Activated T-cell treated with anti-CD3 and anti-CD28 coated beads, Interleukin-2, amount 50 U/mL, for 24 hours (primary cell): Measurements from ENCODE around the gene SRSF3.

ENCODE experiments used
- DNase-seq: peaks from one replicate; pipeline ENCODE4 v3.0.0-alpha.2; 2020
- H3K27ac Mint-ChIP-seq: 2 replicates; pipeline ENCODE4 v1.8.0; 2020; ENCODE audit warnings: mild to moderate bottlenecking, mixed read lengths
- H3K27me3 Mint-ChIP-seq: 2 replicates; pipeline ENCODE4 v1.8.0; 2020; ENCODE audit warnings: mixed read lengths
- H3K36me3 Mint-ChIP-seq: 2 replicates; pipeline ENCODE4 v1.8.0; 2020; ENCODE audit warnings: low read depth, mixed read lengths
- H3K4me1 Mint-ChIP-seq: 2 replicates; pipeline ENCODE4 v1.8.0; 2020; ENCODE audit warnings: low read depth, mixed read lengths
- H3K4me3 Mint-ChIP-seq: 2 replicates; pipeline ENCODE4 v1.8.0; 2020; ENCODE audit warnings: mild to moderate bottlenecking, moderate library complexity, mixed read lengths
- H3K9me3 Mint-ChIP-seq: 2 replicates; pipeline ENCODE4 v1.8.0; 2020; ENCODE audit warnings: mixed read lengths

Gene SRSF3

DNA sequence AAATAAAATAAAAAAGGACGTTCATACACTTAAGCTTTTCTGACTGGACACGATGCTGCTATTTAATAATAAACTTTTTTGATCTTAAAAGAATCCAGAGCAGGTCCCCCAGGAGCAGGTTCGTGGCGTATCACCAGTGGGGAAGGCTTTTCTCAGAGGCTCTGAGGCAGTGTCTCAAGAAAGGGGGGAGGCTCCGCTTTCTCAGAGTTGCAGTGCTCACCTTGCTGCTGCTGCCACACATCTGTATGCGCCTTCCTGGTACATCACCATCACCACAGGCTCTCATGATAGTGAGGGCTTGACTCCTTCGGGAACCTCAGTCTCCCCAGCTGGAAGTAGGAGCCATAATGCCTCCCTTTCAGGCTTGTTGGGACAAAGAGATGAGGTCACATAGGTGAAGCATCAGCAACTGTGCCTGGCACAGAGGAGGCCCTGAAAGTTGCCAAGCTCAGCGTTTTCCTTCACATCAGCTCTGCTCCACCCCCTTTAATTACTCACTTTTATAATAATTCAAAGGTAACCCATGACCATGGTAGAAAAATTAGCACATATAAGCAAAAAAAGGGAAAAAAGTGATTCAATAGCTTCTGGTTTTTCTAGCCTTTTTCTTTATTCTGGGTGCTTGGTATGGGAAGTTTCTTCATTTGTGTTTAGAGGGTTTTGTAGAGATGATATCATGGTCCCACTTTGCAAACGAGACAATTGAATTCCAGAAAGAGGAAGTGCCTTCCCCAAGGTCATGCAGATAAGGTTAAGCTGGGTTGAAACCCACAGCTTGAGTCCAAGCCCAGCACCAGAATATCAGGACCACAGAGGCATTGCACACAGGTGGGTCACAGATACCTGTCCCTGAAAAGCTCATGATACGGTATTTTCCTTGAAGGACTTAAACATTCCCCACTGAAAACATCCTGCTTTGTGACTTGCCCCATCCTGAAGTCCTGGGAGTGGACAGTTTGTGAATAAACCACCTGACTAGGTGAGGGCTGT lies 24.5 kb downstream of the SRSF3 start:
- no peaks in the 10 kb centered on the region for H3K27me3 Mint-ChIP-seq
- H3K9me3 Mint-ChIP-seq = no peaks in the 10 kb centered on the region
- peaks cover 44% of the 10 kb centered on the region for H3K36me3 Mint-ChIP-seq
- no peak overlapping the region for H3K4me3 Mint-ChIP-seq
- DNase-seq = peak; percentile 25
- H3K4me1 Mint-ChIP-seq = peaks cover 25% of the 10 kb centered on the region
- peak overlapping the region; percentile 37 for H3K27ac Mint-ChIP-seq

DNA sequence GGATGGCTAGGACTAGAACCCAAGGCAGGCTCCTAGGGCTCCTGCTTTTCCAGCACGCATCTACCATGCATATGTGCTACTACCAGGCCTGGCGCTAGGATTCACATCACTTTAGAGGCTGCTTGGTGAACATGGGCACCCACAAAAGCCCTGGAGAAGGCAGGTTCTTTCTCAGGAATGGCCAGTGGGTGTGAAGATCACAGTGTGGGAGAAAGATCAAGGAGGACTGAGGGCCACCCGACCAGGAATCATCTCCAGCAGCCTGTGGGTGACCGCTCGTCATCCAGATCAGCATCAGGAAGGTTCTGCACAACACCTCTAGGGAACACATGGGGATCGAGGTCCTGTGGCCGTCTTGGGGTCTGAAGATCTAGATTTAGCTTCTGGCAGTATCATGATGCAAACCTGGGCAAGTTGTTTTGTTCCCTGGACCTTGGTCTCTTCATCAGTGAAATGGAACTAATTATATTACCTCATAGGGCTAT lies 27.3 kb downstream of the SRSF3 start:
- Mint-ChIP-seq H3K36me3 (peaks cover 22% of the 10 kb centered on the region), H3K27ac (no peak overlapping the region), H3K27me3 (no peaks in the 10 kb centered on the region), H3K4me1 (peaks cover 17% of the 10 kb centered on the region), H3K9me3 (no peaks in the 10 kb centered on the region), H3K4me3 (no peak overlapping the region)
- DNase-seq = peak; percentile 20

- Mint-ChIP-seq H3K36me3 (peaks cover 13% of the 10 kb centered on the region), H3K9me3 (no peaks in the 10 kb centered on the region), H3K4me1 (peaks cover 18% of the 10 kb centered on the region), H3K27ac (peak overlapping the region; percentile 32), H3K27me3 (no peaks in the 10 kb centered on the region), H3K4me3 (no peak overlapping the region)
- DNase-seq = peak; percentile 28
Observed at GRCh38 chr6:36622901-36623546, 28.9 kb downstream of the SRSF3 start.

DNA sequence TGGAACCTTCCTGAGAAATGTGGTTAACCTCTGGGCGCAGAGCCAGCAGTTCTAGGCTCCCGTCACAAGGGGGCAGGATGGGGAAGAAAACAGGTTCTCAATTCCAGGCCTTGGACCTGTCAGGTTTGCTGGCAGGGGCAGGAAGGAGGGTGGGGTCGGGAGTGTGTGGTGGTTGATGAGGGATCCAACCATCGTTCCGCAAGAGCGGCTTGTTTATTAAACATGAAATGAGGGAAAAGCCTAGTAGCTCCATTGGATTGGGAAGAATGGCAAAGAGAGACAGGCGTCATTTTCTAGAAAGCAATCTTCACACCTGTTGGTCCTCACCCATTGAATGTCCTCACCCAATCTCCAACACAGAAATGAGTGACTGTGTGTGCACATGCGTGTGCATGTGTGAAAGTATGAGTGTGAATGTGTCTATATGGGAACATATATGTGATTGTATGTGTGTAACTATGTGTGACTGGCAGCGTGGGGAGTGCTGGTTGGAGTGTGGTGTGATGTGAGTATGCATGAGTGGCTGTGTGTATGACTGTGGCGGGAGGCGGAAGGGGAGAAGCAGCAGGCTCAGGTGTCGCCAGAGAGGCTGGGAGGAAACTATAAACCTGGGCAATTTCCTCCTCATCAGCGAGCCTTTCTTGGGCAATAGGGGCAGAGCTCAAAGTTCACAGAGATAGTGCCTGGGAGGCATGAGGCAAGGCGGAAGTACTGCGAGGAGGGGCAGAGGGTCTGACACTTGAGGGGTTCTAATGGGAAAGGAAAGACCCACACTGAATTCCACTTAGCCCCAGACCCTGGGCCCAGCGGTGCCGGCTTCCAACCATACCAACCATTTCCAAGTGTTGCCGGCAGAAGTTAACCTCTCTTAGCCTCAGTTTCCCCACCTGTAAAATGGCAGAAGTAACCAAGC lies 29.6 kb downstream of the SRSF3 start:
- peaks cover 18% of the 10 kb centered on the region for H3K4me1 Mint-ChIP-seq
- no peak overlapping the region for H3K4me3 Mint-ChIP-seq
- peaks cover 7% of the 10 kb centered on the region for H3K36me3 Mint-ChIP-seq
- H3K27me3 Mint-ChIP-seq = no peaks in the 10 kb centered on the region
- H3K9me3 Mint-ChIP-seq = no peaks in the 10 kb centered on the region
- DNase-seq = peak; percentile 86
- no peak overlapping the region for H3K27ac Mint-ChIP-seq

GRCh38 chr6:36624461-36625157 lies 30.4 kb downstream of the SRSF3 start:
- Mint-ChIP-seq H3K4me1 (peaks cover 18% of the 10 kb centered on the region), H3K9me3 (no peaks in the 10 kb centered on the region), H3K36me3 (peaks cover under 1% of the 10 kb centered on the region), H3K27ac (no peak overlapping the region), H3K27me3 (no peaks in the 10 kb centered on the region), H3K4me3 (no peak overlapping the region)
- DNase-seq = no peak

- Mint-ChIP-seq H3K4me3 (no peak overlapping the region), H3K9me3 (no peaks in the 10 kb centered on the region), H3K27me3 (no peaks in the 10 kb centered on the region), H3K36me3 (no peaks in the 10 kb centered on the region), H3K4me1 (peaks cover 18% of the 10 kb centered on the region), H3K27ac (no peak overlapping the region)
- DNase-seq = peak; percentile 0
Observed at GRCh38 chr6:36625158-36625919, 31.2 kb downstream of the SRSF3 start.

- no peak for DNase-seq
- Mint-ChIP-seq H3K36me3 (no peaks in the 10 kb centered on the region), H3K27me3 (no peaks in the 10 kb centered on the region), H3K4me1 (peaks cover 18% of the 10 kb centered on the region), H3K27ac (no peak overlapping the region), H3K4me3 (no peak overlapping the region), H3K9me3 (no peaks in the 10 kb centered on the region)
Observed at GRCh38 chr6:36626636-36627035, 32.5 kb downstream of the SRSF3 start.

DNA sequence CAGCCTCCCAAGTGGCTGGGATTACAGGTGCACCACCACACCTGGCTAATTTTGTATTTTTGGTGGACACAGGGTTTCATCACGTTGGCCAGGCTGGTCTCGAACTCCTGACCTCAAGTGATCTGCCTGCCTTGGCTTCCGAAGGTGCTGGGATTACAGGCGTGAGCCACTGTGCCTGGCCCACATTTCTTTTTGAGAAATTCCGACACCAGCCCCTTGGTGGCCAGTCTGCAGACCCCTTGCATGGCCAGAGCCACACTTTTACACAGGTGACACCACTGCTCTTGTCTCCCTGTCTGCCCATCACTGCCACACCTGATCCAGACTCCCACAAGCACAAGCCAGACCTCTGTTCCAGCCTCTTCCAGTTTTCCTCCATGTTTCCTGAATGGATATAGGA lies 33.0 kb downstream of the SRSF3 start:
- Mint-ChIP-seq H3K27ac (no peak overlapping the region), H3K4me3 (no peak overlapping the region), H3K27me3 (no peaks in the 10 kb centered on the region), H3K9me3 (no peaks in the 10 kb centered on the region), H3K4me1 (peaks cover 18% of the 10 kb centered on the region), H3K36me3 (no peaks in the 10 kb centered on the region)
- no peak for DNase-seq

DNA sequence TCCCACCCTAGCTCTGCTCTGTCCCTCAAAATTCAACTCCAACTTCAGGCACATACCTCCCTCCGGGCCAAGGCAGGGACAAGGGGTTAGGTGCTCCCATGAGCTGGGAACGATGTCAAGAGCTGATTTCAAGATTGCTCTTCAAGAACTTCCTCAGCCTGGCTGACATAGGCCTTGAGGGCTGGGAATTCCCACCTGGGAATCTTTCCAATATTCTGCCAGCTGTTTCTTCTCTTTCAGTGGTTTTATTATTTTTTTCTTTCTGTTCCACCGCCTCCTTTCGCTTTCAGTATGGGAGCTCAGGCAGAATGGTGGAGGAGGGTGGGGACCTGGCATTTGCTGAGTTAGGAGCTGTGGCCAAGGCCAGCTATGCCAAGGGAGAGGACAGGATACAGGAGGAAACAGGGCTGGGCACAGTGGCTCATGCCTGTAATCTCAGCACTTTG lies 33.7 kb downstream of the SRSF3 start:
- Mint-ChIP-seq H3K36me3 (no peaks in the 10 kb centered on the region), H3K27me3 (no peaks in the 10 kb centered on the region), H3K4me3 (no peak overlapping the region), H3K9me3 (no peaks in the 10 kb centered on the region), H3K27ac (no peak overlapping the region), H3K4me1 (peaks cover 15% of the 10 kb centered on the region)
- DNase-seq = no peak

GRCh38 chr6:36629784-36630183 lies 35.6 kb downstream of the SRSF3 start:
- H3K27ac Mint-ChIP-seq = no peak overlapping the region
- H3K9me3 Mint-ChIP-seq = no peaks in the 10 kb centered on the region
- H3K36me3 Mint-ChIP-seq = no peaks in the 10 kb centered on the region
- peaks cover 5% of the 10 kb centered on the region for H3K4me1 Mint-ChIP-seq
- no peak for DNase-seq
- no peaks in the 10 kb centered on the region for H3K27me3 Mint-ChIP-seq
- H3K4me3 Mint-ChIP-seq = no peak overlapping the region

- Mint-ChIP-seq H3K27ac (no peak overlapping the region), H3K9me3 (no peaks in the 10 kb centered on the region), H3K27me3 (no peaks in the 10 kb centered on the region), H3K4me3 (no peak overlapping the region), H3K36me3 (no peaks in the 10 kb centered on the region), H3K4me1 (peaks cover 5% of the 10 kb centered on the region)
- no peak for DNase-seq
Observed at GRCh38 chr6:36631326-36632011, 37.3 kb downstream of the SRSF3 start.

DNA sequence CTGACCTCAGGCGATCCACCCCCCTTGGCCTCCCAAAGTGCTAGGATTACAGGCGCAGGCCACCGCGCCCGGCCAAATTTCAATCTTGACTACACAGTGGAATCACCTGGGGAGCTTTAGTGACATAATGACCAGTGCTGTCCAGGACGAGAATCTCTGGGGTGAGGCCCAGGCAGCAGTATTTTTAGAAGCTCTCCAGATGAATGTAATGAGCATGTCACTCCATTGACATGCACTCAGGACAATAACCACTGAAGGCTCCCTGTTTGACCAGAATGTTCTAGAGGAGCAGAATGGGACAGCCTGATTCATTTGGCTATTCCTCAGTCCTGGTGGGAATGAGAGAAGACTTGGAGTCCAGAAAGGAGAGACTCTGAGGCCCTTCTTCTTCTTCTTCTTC lies 39.2 kb downstream of the SRSF3 start:
- Mint-ChIP-seq H3K4me3 (no peak overlapping the region), H3K27me3 (no peaks in the 10 kb centered on the region), H3K4me1 (no peaks in the 10 kb centered on the region), H3K36me3 (no peaks in the 10 kb centered on the region), H3K27ac (no peak overlapping the region), H3K9me3 (no peaks in the 10 kb centered on the region)
- no peak for DNase-seq

DNA sequence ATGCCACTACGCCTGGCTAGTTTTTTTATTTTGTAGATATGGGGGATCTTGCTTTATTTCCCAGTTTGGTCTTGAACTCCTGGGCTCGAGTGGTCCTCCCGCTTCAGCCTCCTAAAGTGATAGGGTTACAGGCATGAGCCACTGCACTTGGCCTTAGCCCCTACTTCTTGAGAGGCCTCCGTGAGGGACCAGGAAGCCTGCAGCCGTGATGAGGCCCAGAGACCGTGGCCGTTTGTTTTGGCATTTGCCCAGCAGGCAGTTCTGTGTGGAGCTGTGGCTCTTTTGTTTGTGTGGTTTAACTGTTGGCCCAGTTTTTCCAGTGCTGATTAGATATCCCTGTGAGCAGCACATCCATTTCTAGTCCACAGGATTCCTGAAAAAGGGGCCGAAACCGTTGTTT lies 39.8 kb downstream of the SRSF3 start:
- H3K4me3 Mint-ChIP-seq = no peak overlapping the region
- no peak overlapping the region for H3K27ac Mint-ChIP-seq
- H3K27me3 Mint-ChIP-seq = no peaks in the 10 kb centered on the region
- H3K4me1 Mint-ChIP-seq = no peaks in the 10 kb centered on the region
- no peaks in the 10 kb centered on the region for H3K9me3 Mint-ChIP-seq
- H3K36me3 Mint-ChIP-seq = no peaks in the 10 kb centered on the region
- no peak for DNase-seq
